H9 (cell line): ENCODE results near the gene CTNND1. TPM values are rescaled to one million over a fixed set of nuclear protein-coding genes. Genes with fewer than 3 reads are reported as not detected.

Experiments used
- DNase-seq: peaks from one replicate; pipeline ENCODE4 v3.0.0-alpha.2; 2017
- H2AFZ ChIP-seq: one replicate; pipeline ENCODE4 v1.6.1; 2013; ENCODE audit warnings: mild to moderate bottlenecking, low read length, control low read depth, moderate library complexity
- H2AK5ac ChIP-seq: 2 replicates; pipeline ENCODE4 v1.6.1; 2013; ENCODE audit warnings: low read length, control low read depth, mixed read lengths; ENCODE audit not compliant: insufficient read length
- H2BK120ac ChIP-seq: one replicate; pipeline ENCODE4 v1.6.1; 2013; ENCODE audit warnings: low read depth, mild to moderate bottlenecking, low read length, control low read depth, inconsistent platforms; ENCODE audit not compliant: poor library complexity, severe bottlenecking
- H2BK12ac ChIP-seq: 2 replicates; pipeline ENCODE4 v1.6.1; 2013; ENCODE audit warnings: low read length, control low read depth, mixed read lengths, low read depth; ENCODE audit not compliant: insufficient read length
- H2BK15ac ChIP-seq: 2 replicates; pipeline ENCODE4 v1.6.1; 2013; ENCODE audit warnings: low read depth, low read length, control low read depth
- H2BK20ac ChIP-seq: one replicate; pipeline ENCODE4 v1.6.1; 2013; ENCODE audit warnings: low read depth, mild to moderate bottlenecking, low read length, control low read depth, inconsistent platforms; ENCODE audit not compliant: poor library complexity, severe bottlenecking
- H2BK5ac ChIP-seq: 2 replicates; pipeline ENCODE4 v1.6.1; 2013; ENCODE audit warnings: low read length, control low read depth, mixed read lengths; ENCODE audit not compliant: insufficient read length
- H3K14ac ChIP-seq: 2 replicates; pipeline ENCODE4 v1.6.1; 2013; ENCODE audit warnings: low read length, control low read depth; ENCODE audit not compliant: insufficient read depth
- H3K18ac ChIP-seq: 2 replicates; pipeline ENCODE4 v1.6.1; 2013; ENCODE audit warnings: low read depth, mild to moderate bottlenecking, mixed read lengths, low read length, control low read depth; ENCODE audit not compliant: insufficient read length
- H3K23ac ChIP-seq: 2 replicates; pipeline ENCODE4 v1.6.1; 2013; ENCODE audit warnings: low read length, control low read depth, mixed read lengths, low read depth; ENCODE audit not compliant: insufficient read length
- H3K23me2 ChIP-seq: 2 replicates; pipeline ENCODE4 v1.6.1; 2013; ENCODE audit warnings: low read depth, mild to moderate bottlenecking, mixed read lengths, low read length, control low read depth; ENCODE audit not compliant: insufficient read length, poor library complexity, severe bottlenecking
- H3K27ac ChIP-seq: 2 replicates; pipeline ENCODE4 v1.5.1; 2013; ENCODE audit warnings: low read length, control low read depth, mixed read lengths, low read depth; ENCODE audit not compliant: insufficient read length
- H3K27me3 ChIP-seq: 2 replicates; pipeline ENCODE4 v1.6.1; 2013; ENCODE audit warnings: low read length, control low read depth, inconsistent platforms; ENCODE audit not compliant: insufficient read depth
- H3K4ac ChIP-seq: 2 replicates; pipeline ENCODE4 v1.6.1; 2013; ENCODE audit warnings: low read depth, mild to moderate bottlenecking, control low read depth, inconsistent platforms, low read length, moderate library complexity
- H3K4me1 ChIP-seq: 2 replicates; pipeline ENCODE4 v1.6.1; 2013; ENCODE audit warnings: low read length, control low read depth, inconsistent platforms; ENCODE audit not compliant: insufficient read depth
- H3K4me2 ChIP-seq: 2 replicates; pipeline ENCODE4 v1.6.1; 2013; ENCODE audit warnings: low read length, control low read depth, mixed read lengths; ENCODE audit not compliant: insufficient read length, insufficient read depth
- H3K56ac ChIP-seq: 2 replicates; pipeline ENCODE4 v1.6.1; 2013; ENCODE audit warnings: low read depth, mild to moderate bottlenecking, mixed read lengths, low read length, control low read depth; ENCODE audit not compliant: insufficient read length
- H3K79me1 ChIP-seq: 2 replicates; pipeline ENCODE4 v1.6.1; 2013; ENCODE audit warnings: low read depth, mild to moderate bottlenecking, moderate library complexity, low read length, control low read depth, inconsistent platforms; ENCODE audit not compliant: insufficient read depth, poor library complexity, severe bottlenecking
- H3K79me2 ChIP-seq: 2 replicates; pipeline ENCODE4 v1.6.1; 2013; ENCODE audit warnings: low read length, control low read depth, inconsistent platforms; ENCODE audit not compliant: insufficient read depth
- H3K9ac ChIP-seq: 2 replicates; pipeline ENCODE4 v1.6.1; 2013; ENCODE audit warnings: low read length, control low read depth, mixed read lengths; ENCODE audit not compliant: insufficient read length; ENCODE audit errors: extremely low read depth
- H3K9me3 ChIP-seq: one replicate; pipeline ENCODE4 v1.6.1; 2013; ENCODE audit warnings: low read depth, low read length, inconsistent platforms; ENCODE audit not compliant: control insufficient read depth
- H3T11ph ChIP-seq: one replicate; pipeline ENCODE4 v1.6.1; 2013; ENCODE audit warnings: mild to moderate bottlenecking, low read length, control low read depth, inconsistent platforms
- H4K20me1 ChIP-seq: one replicate; pipeline ENCODE4 v1.6.1; 2013; ENCODE audit not compliant: control insufficient read depth, insufficient read length, insufficient read depth
- H4K5ac ChIP-seq: 2 replicates; pipeline ENCODE4 v1.6.1; 2013; ENCODE audit warnings: low read depth, mild to moderate bottlenecking, mixed read lengths, low read length, control low read depth; ENCODE audit not compliant: insufficient read length
- H4K8ac ChIP-seq: replicated peaks from 2 replicates; pipeline ENCODE4 v1.6.1; 2013; ENCODE audit warnings: low read length, control low read depth, mixed read lengths, low read depth; ENCODE audit not compliant: insufficient read length
- H4K91ac ChIP-seq: 2 replicates; pipeline ENCODE4 v1.6.1; 2013; ENCODE audit warnings: low read depth, mild to moderate bottlenecking, moderate library complexity, mixed read lengths, low read length, control low read depth; ENCODE audit not compliant: insufficient read length
- H3K27ac Mint-ChIP-seq, 3 experiments: 2 replicates in 2 of 3; 3 replicates in 1 of 3; pipeline ENCODE4 v1.8.0; 2020 to 2021; ENCODE audit warnings: mixed read lengths in 3 of 3, mild to moderate bottlenecking in 1 of 3, moderate library complexity in 1 of 3
- H3K27me3 Mint-ChIP-seq: 2 replicates; pipeline ENCODE4 v1.8.0; 2021; ENCODE audit warnings: low read depth, mild to moderate bottlenecking, moderate library complexity, mixed read lengths
- H3K36me3 Mint-ChIP-seq, 3 experiments: 2 replicates in 2 of 3; 3 replicates in 1 of 3; pipeline ENCODE4 v1.8.0; 2020 to 2021; ENCODE audit warnings: low read depth in 3 of 3, mixed read lengths in 3 of 3; ENCODE audit not compliant: insufficient read depth in 1 of 3
- H3K4me1 Mint-ChIP-seq, 2 experiments: 2 replicates each; pipeline ENCODE4 v1.8.0; 2020; ENCODE audit warnings: mixed read lengths in 2 of 2
- H3K4me3 Mint-ChIP-seq, 2 experiments: 2 replicates in 1 of 2; 3 replicates in 1 of 2; pipeline ENCODE4 v1.8.0; 2020 to 2021; ENCODE audit warnings: mild to moderate bottlenecking in 2 of 2, mixed read lengths in 2 of 2, moderate library complexity in 1 of 2
- H3K9me3 Mint-ChIP-seq, 2 experiments: 2 replicates in 1 of 2; 3 replicates in 1 of 2; pipeline ENCODE4 v1.8.0; 2020; ENCODE audit warnings: mild to moderate bottlenecking in 2 of 2, mixed read lengths in 2 of 2, moderate library complexity in 1 of 2
- CTCF ChIP-seq: fragments of 200-600 bp; sonication (generic); conservative IDR thresholded peaks from 3 replicates; pipeline ENCODE4 v1.8.0; 2021; ENCODE audit warnings: antibody characterized with exemption, mild to moderate bottlenecking
- WGBS: extraction: QIAGEN DNeasy Blood & Tissue Kit; methylation state at CpG from one replicate; pipeline ENCODE4 v1.1.7; 2013; ENCODE audit warnings: missing lambda C conversion rate, low lambda C conversion rate, mixed read lengths; ENCODE audit not compliant: insufficient read length; ENCODE audit errors: extremely low coverage; 5-methylcytosine and 5-hydroxymethylcytosine counted together
- total RNA-seq: library from RNA; stranded (reverse); gene quantifications from 2 replicates; pipeline ENCODE4 v1.2.1, GENCODE V29; 2021

CTNND1 gene
- total RNA-seq, 1 experiment from 2014 or later, result 164 TPM

GRCh38 chr11:57819252-57819979 is 57.8 kb downstream of the CTNND1 start:
- Mint-ChIP-seq H3K9me3 (no peaks in the 10 kb centered on the region), H3K4me1 (no peaks in the 10 kb centered on the region), H3K36me3 (peaks cover 25 to 41% (median 37%) of the 10 kb centered on the region in 3 experiments; a peak in 6 of 7 replicates), H3K27me3 (no peaks in the 10 kb centered on the region), H3K27ac (no peak overlapping the region), H3K4me3 (no peak overlapping the region)
- Histone ChIP-seq H2AFZ (no peak overlapping the region), H3K14ac (no peak overlapping the region), H3K27ac (no peak overlapping the region), H3K4me1 (no peaks in the 10 kb centered on the region), H4K8ac (no peak overlapping the region), H3K27me3 (no peaks in the 10 kb centered on the region), H2BK12ac (no peak overlapping the region), H4K20me1 (no peaks in the 10 kb centered on the region), H3K9ac (no peak overlapping the region), H3K23me2 (no peaks in the 10 kb centered on the region), H3K4ac (no peak overlapping the region), H2BK15ac (no peak overlapping the region), H3K4me2 (no peak overlapping the region), H3T11ph (no peak overlapping the region), H3K56ac (no peak overlapping the region), H3K9me3 (no peaks in the 10 kb centered on the region), H3K18ac (no peak overlapping the region), H2BK5ac (no peak overlapping the region), H2AK5ac (no peak overlapping the region), H4K91ac (no peak overlapping the region), H2BK20ac (no peak overlapping the region), H3K79me1 (no peaks in the 10 kb centered on the region), H2BK120ac (no peak overlapping the region), H3K79me2 (no peaks in the 10 kb centered on the region), H3K23ac (no peak overlapping the region), H4K5ac (no peak overlapping the region)
- no peak for DNase-seq
- no peak for TF ChIP-seq CTCF
- WGBS, result no CpG with 5 or more reads among the region's 7 CpGs
